GM23338 (cell line): Measurements from ENCODE around the gene CASP10. TPM values are rescaled to one million over a fixed set of nuclear protein-coding genes. Genes with fewer than 3 reads are reported as not detected.
"Not testable (repeated sequence)": the region's sequence is repeated elsewhere in the genome, so short reads cannot be mapped to it uniquely, and the experiment has no call there.

Source experiments
- ATAC-seq: fragments of 200-7000 bp; cut with Tn5 transposase; 3 replicates; pipeline ENCODE4 v1.9.1; 2020
- DNase-seq: peaks from one replicate; pipeline ENCODE4 v3.0.0-alpha.2; 2015; ENCODE audit warnings: low spot score
- H2AFZ ChIP-seq: fragments of 200-600 bp; sonication (generic); 2 replicates; pipeline ENCODE4 v1.8.0; 2016; ENCODE audit warnings: antibody characterized with exemption, mild to moderate bottlenecking, moderate library complexity
- H3F3A ChIP-seq: fragments of 200-600 bp; sonication (generic); replicated peaks from 2 replicates; pipeline ENCODE4 v1.8.0; 2017; ENCODE audit warnings: antibody characterized with exemption, mixed run types, low read depth
- H3K27ac ChIP-seq: fragments of 200-600 bp; sonication (generic); 2 replicates; pipeline ENCODE4 v1.6.1; 2016; ENCODE audit warnings: low read depth
- H3K27me3 ChIP-seq: fragments of 200-600 bp; sonication (generic); 2 replicates; pipeline ENCODE4 v1.8.0; 2016; ENCODE audit warnings: mild to moderate bottlenecking, mixed run types, moderate library complexity; ENCODE audit not compliant: insufficient read depth
- H3K36me3 ChIP-seq: fragments of 200-600 bp; sonication (generic); 2 replicates; pipeline ENCODE4 v1.8.0; 2016; ENCODE audit warnings: mild to moderate bottlenecking; ENCODE audit not compliant: insufficient read depth
- H3K4me1 ChIP-seq: fragments of 200-600 bp; sonication (generic); 2 replicates; pipeline ENCODE4 v1.8.0; 2016; ENCODE audit warnings: mild to moderate bottlenecking, moderate library complexity; ENCODE audit not compliant: insufficient read depth
- H3K4me2 ChIP-seq: fragments of 200-600 bp; sonication (generic); 2 replicates; pipeline ENCODE4 v1.7.1; 2017; ENCODE audit warnings: mixed run types
- H3K4me3 ChIP-seq: fragments of 200-600 bp; sonication (generic); 2 replicates; pipeline ENCODE4 v1.6.1; 2016; ENCODE audit warnings: mixed run types
- H3K79me2 ChIP-seq: fragments of 200-600 bp; sonication (generic); replicated peaks from 2 replicates; pipeline ENCODE4 v1.8.0; 2017; ENCODE audit warnings: mild to moderate bottlenecking; ENCODE audit not compliant: insufficient read depth
- H3K9me2 ChIP-seq: fragments of 200-600 bp; sonication (generic); 2 replicates; pipeline ENCODE4 v1.8.0; 2017; ENCODE audit not compliant: insufficient read depth
- H4K20me1 ChIP-seq: fragments of 200-600 bp; sonication (generic); replicated peaks from 2 replicates; pipeline ENCODE4 v1.8.0; 2017; ENCODE audit warnings: mild to moderate bottlenecking; ENCODE audit not compliant: insufficient read depth
- H3K27ac Mint-ChIP-seq: 2 replicates; pipeline ENCODE4 v1.8.0; 2020; ENCODE audit warnings: inconsistent platforms, mild to moderate bottlenecking, moderate library complexity, mixed read lengths
- H3K27me3 Mint-ChIP-seq: 3 replicates; pipeline ENCODE4 v1.8.0; 2022; ENCODE audit warnings: low read depth, mild to moderate bottlenecking, moderate library complexity, mixed read lengths, inconsistent platforms; ENCODE audit not compliant: insufficient read depth, poor library complexity
- H3K36me3 Mint-ChIP-seq: 3 replicates; pipeline ENCODE4 v1.8.0; 2021; ENCODE audit warnings: low read depth, mild to moderate bottlenecking, inconsistent platforms, moderate library complexity, mixed read lengths
- H3K4me1 Mint-ChIP-seq: 3 replicates; pipeline ENCODE4 v1.8.0; 2020; ENCODE audit warnings: mild to moderate bottlenecking, inconsistent platforms, mixed read lengths
- H3K4me3 Mint-ChIP-seq: 3 replicates; pipeline ENCODE4 v1.8.0; 2021; ENCODE audit warnings: moderate library complexity, mild to moderate bottlenecking, inconsistent platforms, mixed read lengths
- H3K9me3 Mint-ChIP-seq: 3 replicates; pipeline ENCODE4 v1.8.0; 2020; ENCODE audit warnings: moderate library complexity, mild to moderate bottlenecking, inconsistent platforms, mixed read lengths
- CTCF ChIP-seq, 2 experiments: fragments of 200-600 bp in 1 of 2; sonication (generic) in 1 of 2; conservative IDR thresholded peaks; 2 replicates each; pipeline versions ENCODE4 v1.5.1 to v1.6.1; 2016 to 2017; ENCODE audit warnings: antibody characterized with exemption in 2 of 2, low read depth in 2 of 2, mild to moderate bottlenecking in 2 of 2, moderate library complexity in 1 of 2
- ETS1 ChIP-seq: IDR thresholded peaks from 2 replicates; pipeline ENCODE4 v1.6.1; 2016; ENCODE audit warnings: antibody characterized with exemption
- JUNB ChIP-seq: IDR thresholded peaks from one replicate; pipeline ENCODE4 v1.6.1; 2016; ENCODE audit warnings: antibody characterized with exemption; ENCODE audit not compliant: unreplicated experiment
- ZNF462 ChIP-seq: fragments of 250-450 bp; sonication (Bioruptor Pico); IDR thresholded peaks from 2 replicates; pipeline ENCODE4 v1.5.0; 2020; ENCODE audit warnings: mild to moderate bottlenecking, moderate library complexity
- polyA plus RNA-seq: library from polyadenylated mRNA; unstranded; fragments of >200 nt; fragmentation: Nextera tagmentation; extraction: Ambion mirVana; gene quantifications from 2 replicates; pipeline ENCODE4 v1.2.1, GENCODE V29; 2016
- total RNA-seq: library from RNA; depleted of rRNA; stranded (reverse); fragments of >200 nt; shearing (Covaris generic); gene quantifications from 2 replicates; pipeline ENCODE4 v1.2.3, GENCODE V29; 2014

The CASP10 gene
- total and polyA plus RNA-seq, 2 experiments from 2014 or later = 1.9 to 3.5 TPM

- H3K27me3 ChIP-seq, H3K4me1 ChIP-seq, H3K4me2 ChIP-seq, H3K27me3 Mint-ChIP-seq, DNase-seq, H3K79me2 ChIP-seq, H4K20me1 ChIP-seq, H3K9me2 ChIP-seq, H3K27ac Mint-ChIP-seq, H3F3A ChIP-seq, H3K4me1 Mint-ChIP-seq, ATAC-seq, H3K27ac ChIP-seq, H3K4me3 ChIP-seq, H3K4me3 Mint-ChIP-seq, H2AFZ ChIP-seq, H3K9me3 Mint-ChIP-seq, H3K36me3 ChIP-seq: not testable (repeated sequence)
- H3K36me3 Mint-ChIP-seq = peaks cover 16% of the 10 kb centered on the region; the same call in 1 of the 3 replicates
Observed at GRCh38 chr2:201239167-201239935, 56.4 kb downstream of the CASP10 start.

- Mint-ChIP-seq H3K36me3 (peaks cover 15% of the 10 kb centered on the region; the same call in 2 of the 3 replicates), H3K4me3 (no peak overlapping the region), H3K4me1 (no peaks in the 10 kb centered on the region), H3K27me3 (no peaks in the 10 kb centered on the region), H3K27ac (no peak overlapping the region), H3K9me3 (peaks cover 9% of the 10 kb centered on the region; the same call in 2 of the 3 replicates)
- Histone ChIP-seq H2AFZ (no peak overlapping the region), H3K4me2 (no peak overlapping the region), H3K4me3 (no peak overlapping the region), H3K27ac (no peak overlapping the region), H3K27me3 (no peaks in the 10 kb centered on the region), H3K36me3 (no peaks in the 10 kb centered on the region), H3F3A (no peaks in the 10 kb centered on the region), H3K79me2 (no peaks in the 10 kb centered on the region), H4K20me1 (no peaks in the 10 kb centered on the region), H3K9me2 (no peaks in the 10 kb centered on the region), H3K4me1 (no peaks in the 10 kb centered on the region)
- TF ChIP-seq JUNB (no peak), ETS1 (no peak)
- ATAC-seq (no peak), DNase-seq (no peak)
Observed at GRCh38 chr2:201242571-201243277, 59.8 kb downstream of the CASP10 start.

- no peak overlapping the region for H3K4me3 ChIP-seq
- H3K4me1 Mint-ChIP-seq = no peaks in the 10 kb centered on the region
Observed at GRCh38 chr2:201244829-201245228, 61.9 kb downstream of the CASP10 start.

More at GRCh38 chr2:201244829-201245228, 61.9 kb downstream of the CASP10 start:
- no peak overlapping the region for H3K4me2 ChIP-seq
- no peaks in the 10 kb centered on the region for H4K20me1 ChIP-seq
- H3K27me3 ChIP-seq = no peaks in the 10 kb centered on the region
- Mint-ChIP-seq H3K9me3 (peaks cover 3% of the 10 kb centered on the region; the same call in 2 of the 3 replicates), H3K4me3 (no peak overlapping the region), H3K27me3 (peaks cover 3% of the 10 kb centered on the region), H3K27ac (no peak overlapping the region), H3K36me3 (peaks cover 7% of the 10 kb centered on the region; the same call in 2 of the 3 replicates)
- no peaks in the 10 kb centered on the region for H3K4me1 ChIP-seq
- ATAC-seq (no peak), DNase-seq (no peak)
- TF ChIP-seq CTCF (conservative IDR thresholded peaks at IDR 0.05; ENCODE audit: low read depth in 2 of 2) (peak; percentile 18 to 31; a peak in 3 of 4 replicates), ZNF462 (CRISPR knock-in tag) (no peak)
- no peaks in the 10 kb centered on the region for H3K9me2 ChIP-seq
- H2AFZ ChIP-seq = no peak overlapping the region
- no peaks in the 10 kb centered on the region for H3F3A ChIP-seq
- H3K79me2 ChIP-seq = no peaks in the 10 kb centered on the region
- H3K36me3 ChIP-seq = no peaks in the 10 kb centered on the region
- no peak overlapping the region for H3K27ac ChIP-seq
